GM10847 (cell line): ENCODE measurements around the gene ZNF771.

ENCODE experiments used
- POLR2A ChIP-seq: IDR thresholded peaks from 2 replicates; pipeline ENCODE4 v1.6.1; 2011; ENCODE audit not compliant: insufficient read length; ENCODE audit errors: extremely low read depth

ZNF771 gene

GRCh38 chr16:30371248-30371816, 36.1 kb upstream of the ZNF771 start:
- TF ChIP-seq POLR2A = peak; percentile 52

DNA sequence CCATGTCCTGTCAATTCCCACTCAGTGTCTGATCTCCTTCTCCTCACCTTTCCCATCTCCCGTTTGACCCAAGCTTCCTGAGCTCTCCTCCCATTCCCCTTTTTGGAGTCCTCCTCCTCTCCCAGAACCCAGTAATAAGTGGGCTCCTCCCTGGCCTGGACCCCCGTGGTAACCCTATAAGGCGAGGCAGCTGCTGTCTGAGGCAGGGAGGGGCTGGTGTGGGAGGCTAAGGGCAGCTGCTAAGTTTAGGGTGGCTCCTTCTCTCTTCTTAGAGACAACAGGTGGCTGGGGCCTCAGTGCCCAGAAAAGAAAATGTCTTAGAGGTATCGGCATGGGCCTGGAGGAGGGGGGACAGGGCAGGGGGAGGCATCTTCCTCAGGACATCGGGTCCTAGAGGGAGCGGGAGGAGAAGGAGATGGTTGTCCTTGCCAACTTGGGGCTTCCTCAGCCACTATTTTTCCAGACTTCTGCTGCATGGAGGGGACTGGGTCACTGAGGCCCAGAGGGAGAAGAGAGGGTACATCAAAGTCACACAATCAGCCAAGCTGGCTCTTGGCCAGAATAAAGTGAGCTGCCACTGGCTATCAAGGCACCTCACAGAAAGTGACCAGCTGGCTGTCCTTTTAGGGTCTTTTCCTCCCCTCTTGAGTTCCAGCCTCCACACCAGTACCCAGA, 35.2 kb upstream of the ZNF771 start:
- no peak for TF ChIP-seq POLR2A

DNA sequence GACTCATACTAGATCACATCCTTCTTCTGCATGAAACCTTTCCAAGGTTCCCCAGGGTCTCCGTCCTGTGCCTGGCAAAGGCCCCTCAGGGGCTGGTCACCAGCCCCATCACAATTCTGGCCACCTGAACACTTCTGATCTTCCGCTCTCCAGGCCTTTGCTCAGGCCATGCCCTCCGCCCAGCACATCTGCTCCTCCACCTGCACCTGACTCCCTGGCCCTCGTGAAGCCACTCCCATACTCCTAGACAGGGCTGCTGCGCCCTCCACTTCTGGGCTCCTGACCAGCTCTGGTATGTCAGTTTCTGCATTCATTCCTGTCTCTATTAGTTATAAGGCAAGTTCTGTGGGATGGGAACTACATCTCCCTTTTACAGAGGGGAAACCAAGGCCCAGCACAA, 34.7 kb upstream of the ZNF771 start:
- TF ChIP-seq POLR2A = no peak

GRCh38 chr16:30374538-30374937, 32.9 kb upstream of the ZNF771 start, which contains the start of gene MYL11:
MYL11 (plus strand) TSS chr16:30374802; CDS start chr16:30374858, 56 bp downstream.
- no peak for TF ChIP-seq POLR2A

- TF ChIP-seq POLR2A = no peak
Measured at GRCh38 chr16:30375864-30376263, 31.5 kb upstream of the ZNF771 start.

GRCh38 chr16:30376461-30376902, 30.9 kb upstream of the ZNF771 start:
- no peak for TF ChIP-seq POLR2A

GRCh38 chr16:30377050-30377811, 30.2 kb upstream of the ZNF771 start:
- no peak for TF ChIP-seq POLR2A

- peak; percentile 46 for TF ChIP-seq POLR2A
Measured at GRCh38 chr16:30377812-30378235, 29.6 kb upstream of the ZNF771 start.

DNA sequence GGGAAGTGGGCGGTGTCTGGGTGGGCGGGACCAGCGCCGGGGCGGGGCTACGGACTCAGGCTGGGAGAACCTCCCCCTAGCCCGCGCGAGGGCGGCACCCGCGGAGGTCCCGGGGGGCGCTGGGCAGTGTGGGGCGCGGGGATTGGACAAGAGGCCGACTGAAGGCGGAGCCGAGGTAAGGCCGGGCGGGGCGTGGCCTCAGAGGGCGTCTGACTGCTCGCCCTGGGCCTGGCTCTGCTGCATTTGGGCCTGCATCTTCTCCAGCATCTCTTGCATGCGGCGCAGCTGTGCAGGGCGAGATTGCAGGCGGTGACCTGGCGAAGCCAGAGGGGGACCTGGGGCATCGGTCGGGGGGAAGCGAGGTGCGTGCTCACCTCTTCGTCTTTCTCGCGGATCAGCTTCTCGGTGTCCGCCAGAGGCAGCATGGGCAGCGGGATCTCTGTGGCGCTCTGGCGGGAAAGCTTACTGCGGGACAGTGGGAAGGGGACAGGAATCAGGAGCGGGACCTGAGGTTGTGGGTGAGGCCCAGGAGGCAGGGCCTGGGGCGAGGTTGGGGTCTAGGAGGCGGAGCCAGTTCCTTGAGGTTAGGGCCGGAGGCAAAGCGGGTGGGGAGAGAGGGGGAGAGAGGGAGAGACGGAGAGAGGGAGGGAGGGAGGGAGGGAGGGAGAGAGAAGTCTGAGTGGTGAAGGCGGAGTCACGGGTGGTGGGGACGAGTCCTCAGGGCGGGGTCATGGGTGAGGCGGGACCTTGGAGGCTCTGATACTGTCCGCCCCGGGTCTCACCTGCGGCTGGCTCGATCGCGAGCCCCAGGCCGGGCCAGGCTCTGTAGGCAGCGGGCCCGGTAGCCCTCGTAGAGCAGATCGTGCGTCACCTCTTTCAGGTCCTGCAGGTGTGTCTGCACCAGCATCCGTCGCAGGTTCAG, 28.9 kb upstream of the ZNF771 start:
- peak; percentile 73 for TF ChIP-seq POLR2A

DNA sequence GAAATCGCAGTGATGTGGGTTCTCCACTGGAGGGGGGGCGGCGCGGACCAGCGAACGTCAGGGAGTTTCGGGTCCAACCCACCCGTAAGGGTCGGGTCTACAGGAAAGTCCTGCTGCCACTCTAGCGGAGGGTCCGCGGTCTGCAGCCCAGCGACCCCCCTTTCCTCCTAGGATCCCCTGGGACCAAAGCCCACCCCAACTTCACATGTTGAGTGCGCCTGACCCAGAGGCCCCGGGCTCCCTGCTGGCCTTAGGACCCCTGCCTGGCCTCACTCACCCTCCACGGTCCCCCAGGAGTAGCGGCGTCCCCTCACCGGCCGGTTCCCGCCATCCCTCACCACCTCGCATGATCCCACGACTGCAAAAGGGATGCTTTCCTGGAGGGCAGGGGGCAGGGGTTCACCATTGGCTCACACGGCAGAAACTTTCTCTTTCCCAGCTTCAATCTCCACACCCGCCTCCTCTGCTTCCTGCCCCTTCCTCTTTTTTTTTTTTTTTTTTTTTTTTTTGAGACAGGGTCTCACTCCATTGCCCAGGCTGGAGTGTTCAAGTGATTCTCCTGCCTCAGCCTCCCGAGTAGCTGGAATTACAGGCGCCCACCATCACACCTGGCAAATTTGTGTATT, 28.1 kb upstream of the ZNF771 start:
- no peak for TF ChIP-seq POLR2A

- TF ChIP-seq POLR2A = no peak
Measured at GRCh38 chr16:30380072-30380802, 27.2 kb upstream of the ZNF771 start.

DNA sequence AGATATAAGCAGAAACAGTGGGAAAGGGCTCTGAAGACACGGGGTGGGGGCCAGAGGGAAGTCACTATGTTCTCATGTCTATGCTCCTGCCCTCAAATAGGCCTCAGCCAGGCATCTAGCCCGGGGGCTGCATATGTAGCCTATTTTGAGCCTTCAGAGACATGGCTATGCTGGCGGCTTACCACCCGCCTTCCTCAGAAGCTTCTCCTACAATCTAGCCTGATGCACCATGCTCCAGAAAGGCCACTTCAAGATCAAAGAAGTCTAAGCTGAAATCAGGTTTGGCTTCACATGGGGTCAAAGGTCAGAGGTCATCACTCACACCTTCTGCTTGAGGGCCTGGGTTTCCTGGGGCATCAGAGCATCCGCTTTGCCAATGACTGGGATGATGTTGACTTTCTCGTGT, 26.6 kb upstream of the ZNF771 start:
- TF ChIP-seq POLR2A = no peak

DNA sequence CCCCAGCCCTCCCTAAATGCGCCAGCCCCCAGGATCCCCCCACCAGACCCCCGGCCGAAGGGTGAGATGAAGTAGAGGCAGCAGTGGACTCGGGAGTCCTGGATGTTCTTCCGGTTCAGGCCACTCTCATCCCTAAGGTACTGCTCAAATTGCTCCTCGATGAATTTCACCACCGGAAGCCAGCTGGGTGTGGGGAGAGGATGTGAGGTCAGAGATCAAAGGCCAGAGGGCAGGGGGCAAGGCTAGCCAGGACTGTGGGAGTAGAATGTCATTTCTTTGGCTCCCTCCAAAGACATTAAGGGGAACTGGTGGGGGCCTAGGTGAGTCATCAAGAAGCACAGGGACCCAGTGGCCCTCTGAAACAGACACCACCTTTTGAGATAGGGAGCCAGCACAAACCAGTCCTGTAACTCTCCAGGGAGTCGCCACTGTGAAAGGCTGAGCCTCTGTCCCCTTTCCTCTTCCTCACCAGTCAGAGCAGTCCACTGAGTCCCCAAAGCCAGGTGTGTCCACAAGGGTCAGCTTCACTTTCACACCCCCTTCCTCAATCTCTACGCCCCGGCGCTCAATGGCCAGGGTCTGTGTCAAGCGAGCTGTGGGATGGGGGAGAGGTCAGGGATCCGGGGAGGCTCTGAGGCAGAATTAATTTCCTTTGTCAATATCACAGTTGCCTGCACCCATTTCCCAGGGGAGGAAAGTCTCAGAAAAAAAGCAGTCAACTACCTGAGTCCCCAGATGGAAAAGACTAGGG, 25.9 kb upstream of the ZNF771 start:
- TF ChIP-seq POLR2A = no peak

- TF ChIP-seq POLR2A = peak; percentile 73
Measured at GRCh38 chr16:30382111-30382881, 25.1 kb upstream of the ZNF771 start, which contains the start of gene SEPTIN1. SEPTIN1 (minus strand) TSS chr16:30382561; CDS start chr16:30382542, 19 bp downstream.
